ENCODE data around the gene SNAPC4. TPM values are rescaled to one million over a fixed set of nuclear protein-coding genes. Genes with fewer than 3 reads are reported as not detected.
A peak's percentile ranks its signal among the peaks of the same experiment; 100 is the strongest.

SNAPC4 gene
- total and polyA plus RNA-seq, 9 of the 15 experiments (the other 6 are each of a cell fraction or from before 2014, with no cell fraction given) = 0.21 to 21.8 (median 8.8) TPM

DNA sequence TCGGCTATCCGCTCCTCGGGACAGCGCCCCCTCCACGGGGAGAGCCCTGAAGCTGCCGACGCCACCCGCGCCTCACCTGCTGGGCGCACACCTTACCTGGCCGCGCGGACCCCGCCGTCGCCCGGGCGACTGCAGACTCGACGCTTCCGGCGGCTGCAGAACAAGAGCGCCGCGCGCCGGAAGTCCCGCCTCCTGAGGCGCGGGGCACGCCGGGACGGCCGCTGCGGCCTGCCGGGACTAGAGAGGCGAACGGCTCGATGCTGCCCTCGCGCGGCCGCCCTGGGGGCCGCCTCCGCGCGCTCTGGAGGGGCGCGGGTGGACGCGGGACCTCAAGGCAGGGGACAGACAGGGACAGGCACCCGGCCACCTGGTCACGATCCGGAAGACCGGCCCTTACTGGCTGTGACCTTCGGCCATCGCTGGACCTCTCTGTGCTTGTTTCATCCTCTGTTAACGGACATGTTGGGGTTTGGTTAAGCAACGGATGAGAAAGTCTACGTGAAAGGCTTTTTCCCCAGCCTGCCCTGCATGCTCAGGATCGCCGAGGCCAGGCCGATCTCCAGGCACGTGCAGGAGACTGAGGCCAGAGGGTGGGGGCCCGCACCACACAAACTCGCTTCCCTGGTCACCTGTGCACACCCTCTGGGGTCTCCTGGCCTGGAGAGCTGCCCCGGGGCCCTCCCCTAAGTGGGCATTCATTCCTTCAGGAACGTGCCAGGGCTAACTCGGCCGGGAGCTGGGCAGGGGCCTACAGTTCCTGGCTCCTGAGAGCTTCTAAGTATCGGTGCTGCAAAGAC is at the start of gene SNAPC4 (continued):
- TF ChIP-seq, protein P1, sequence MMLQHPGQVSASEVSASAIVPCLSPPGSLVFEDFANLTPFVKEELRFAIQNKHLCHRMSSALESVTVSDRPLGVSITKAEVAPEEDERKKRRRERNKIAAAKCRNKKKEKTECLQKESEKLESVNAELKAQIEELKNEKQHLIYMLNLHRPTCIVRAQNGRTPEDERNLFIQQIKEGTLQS (IDR thresholded peaks at IDR 0.05) = no peak
- TF ChIP-seq, protein P1 (CRISPR knock-in tag; conservative IDR thresholded peaks at IDR 0.05) = peak; percentile 76; the same call in 1 of the 2 replicates
- TF ChIP-seq ZFP30 (CRISPR knock-in tag; IDR thresholded peaks at IDR 0.05; ENCODE audit: borderline replicate concordance) (no peak), SUPT5H (IDR thresholded peaks at IDR 0.05) (peak; percentile 43; the same call in 1 of the 2 replicates), MXI1 (IDR thresholded peaks at IDR 0.05; ENCODE audit: low read depth, low read length) (peak; percentile 51; the same call in 1 of the 2 replicates), PHF21A (IDR thresholded peaks at IDR 0.05; ENCODE audit: borderline replicate concordance, low read depth) (no peak), FIP1L1 (IDR thresholded peaks at IDR 0.05; ENCODE audit: low read depth, low read length, poor library complexity, severe bottlenecking) (peak; percentile 83), DNMT1 (IDR thresholded peaks at IDR 0.05) (no peak), TBL1XR1 (IDR thresholded peaks at IDR 0.05; ENCODE audit: low read length in 2 of 2) (0 out of 4 replicates have a peak, but pooled peaks of 1 of the 2 experiments have one; percentile 24), CXXC5 (CRISPR knock-in tag; IDR thresholded peaks at IDR 0.05) (peak; percentile 93), PHF8 (IDR thresholded peaks at IDR 0.05; ENCODE audit: borderline replicate concordance, low read length) (peak; percentile 87; the same call in 1 of the 2 replicates), CEBPB (tag; IDR thresholded peaks at IDR 0.05) (0 out of 2 replicates have a peak, but pooled peaks have one; percentile 10)
- TF ChIP-seq, protein P2, sequence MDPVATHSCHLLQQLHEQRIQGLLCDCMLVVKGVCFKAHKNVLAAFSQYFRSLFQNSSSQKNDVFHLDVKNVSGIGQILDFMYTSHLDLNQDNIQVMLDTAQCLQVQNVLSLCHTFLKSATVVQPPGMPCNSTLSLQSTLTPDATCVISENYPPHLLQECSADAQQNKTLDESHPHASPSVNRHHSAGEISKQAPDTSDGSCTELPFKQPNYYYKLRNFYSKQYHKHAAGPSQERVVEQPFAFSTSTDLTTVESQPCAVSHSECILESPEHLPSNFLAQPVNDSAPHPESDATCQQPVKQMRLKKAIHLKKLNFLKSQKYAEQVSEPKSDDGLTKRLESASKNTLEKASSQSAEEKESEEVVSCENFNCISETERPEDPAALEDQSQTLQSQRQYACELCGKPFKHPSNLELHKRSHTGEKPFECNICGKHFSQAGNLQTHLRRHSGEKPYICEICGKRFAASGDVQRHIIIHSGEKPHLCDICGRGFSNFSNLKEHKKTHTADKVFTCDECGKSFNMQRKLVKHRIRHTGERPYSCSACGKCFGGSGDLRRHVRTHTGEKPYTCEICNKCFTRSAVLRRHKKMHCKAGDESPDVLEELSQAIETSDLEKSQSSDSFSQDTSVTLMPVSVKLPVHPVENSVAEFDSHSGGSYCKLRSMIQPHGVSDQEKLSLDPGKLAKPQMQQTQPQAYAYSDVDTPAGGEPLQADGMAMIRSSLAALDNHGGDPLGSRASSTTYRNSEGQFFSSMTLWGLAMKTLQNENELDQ (CRISPR knock-in tag; IDR thresholded peaks at IDR 0.05; ENCODE audit: borderline replicate concordance) = no peak
- TF ChIP-seq, protein P3, sequence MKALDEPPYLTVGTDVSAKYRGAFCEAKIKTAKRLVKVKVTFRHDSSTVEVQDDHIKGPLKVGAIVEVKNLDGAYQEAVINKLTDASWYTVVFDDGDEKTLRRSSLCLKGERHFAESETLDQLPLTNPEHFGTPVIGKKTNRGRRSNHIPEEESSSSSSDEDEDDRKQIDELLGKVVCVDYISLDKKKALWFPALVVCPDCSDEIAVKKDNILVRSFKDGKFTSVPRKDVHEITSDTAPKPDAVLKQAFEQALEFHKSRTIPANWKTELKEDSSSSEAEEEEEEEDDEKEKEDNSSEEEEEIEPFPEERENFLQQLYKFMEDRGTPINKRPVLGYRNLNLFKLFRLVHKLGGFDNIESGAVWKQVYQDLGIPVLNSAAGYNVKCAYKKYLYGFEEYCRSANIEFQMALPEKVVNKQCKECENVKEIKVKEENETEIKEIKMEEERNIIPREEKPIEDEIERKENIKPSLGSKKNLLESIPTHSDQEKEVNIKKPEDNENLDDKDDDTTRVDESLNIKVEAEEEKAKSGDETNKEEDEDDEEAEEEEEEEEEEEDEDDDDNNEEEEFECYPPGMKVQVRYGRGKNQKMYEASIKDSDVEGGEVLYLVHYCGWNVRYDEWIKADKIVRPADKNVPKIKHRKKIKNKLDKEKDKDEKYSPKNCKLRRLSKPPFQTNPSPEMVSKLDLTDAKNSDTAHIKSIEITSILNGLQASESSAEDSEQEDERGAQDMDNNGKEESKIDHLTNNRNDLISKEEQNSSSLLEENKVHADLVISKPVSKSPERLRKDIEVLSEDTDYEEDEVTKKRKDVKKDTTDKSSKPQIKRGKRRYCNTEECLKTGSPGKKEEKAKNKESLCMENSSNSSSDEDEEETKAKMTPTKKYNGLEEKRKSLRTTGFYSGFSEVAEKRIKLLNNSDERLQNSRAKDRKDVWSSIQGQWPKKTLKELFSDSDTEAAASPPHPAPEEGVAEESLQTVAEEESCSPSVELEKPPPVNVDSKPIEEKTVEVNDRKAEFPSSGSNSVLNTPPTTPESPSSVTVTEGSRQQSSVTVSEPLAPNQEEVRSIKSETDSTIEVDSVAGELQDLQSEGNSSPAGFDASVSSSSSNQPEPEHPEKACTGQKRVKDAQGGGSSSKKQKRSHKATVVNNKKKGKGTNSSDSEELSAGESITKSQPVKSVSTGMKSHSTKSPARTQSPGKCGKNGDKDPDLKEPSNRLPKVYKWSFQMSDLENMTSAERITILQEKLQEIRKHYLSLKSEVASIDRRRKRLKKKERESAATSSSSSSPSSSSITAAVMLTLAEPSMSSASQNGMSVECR (CRISPR knock-in tag; IDR thresholded peaks at IDR 0.05) = peak; percentile 91
